ENCODE measurements around the gene LPAR3. TPM values are rescaled to one million over a fixed set of nuclear protein-coding genes. Genes with fewer than 3 reads are reported as not detected.

Gene LPAR3
- total and polyA plus RNA-seq, 2 experiments from 2014 or later = 10.4 to 36.9 TPM

- Histone ChIP-seq H3K36me3 (ENCODE audit: insufficient read depth) (no peaks in the 10 kb centered on the region), H3K27me3 (ENCODE audit: insufficient read depth) (no peaks in the 10 kb centered on the region), H3F3A (replicated peaks; ENCODE audit: low read depth) (no peaks in the 10 kb centered on the region), H3K9me2 (ENCODE audit: insufficient read depth) (no peaks in the 10 kb centered on the region), H2AFZ (no peak overlapping the region), H3K27ac (ENCODE audit: low read depth) (no peak overlapping the region), H3K4me2 (no peak overlapping the region), H3K4me3 (no peak overlapping the region), H4K20me1 (replicated peaks; ENCODE audit: insufficient read depth) (no peaks in the 10 kb centered on the region), H3K79me2 (replicated peaks; ENCODE audit: insufficient read depth) (no peaks in the 10 kb centered on the region), H3K4me1 (ENCODE audit: insufficient read depth) (no peaks in the 10 kb centered on the region; the same call in 1 of the 2 replicates)
- H3K27me3 Mint-ChIP-seq (ENCODE audit: insufficient read depth, low read depth, poor library complexity) = peaks cover 5% of the 10 kb centered on the region
- no peak for TF ChIP-seq ZNF331 (CRISPR knock-in tag; IDR thresholded peaks at IDR 0.05; ENCODE audit: low read depth)
- no peak for TF ChIP-seq ZNF114 (CRISPR knock-in tag; IDR thresholded peaks at IDR 0.05)
- no peak for TF ChIP-seq POLR2AphosphoS5 (IDR thresholded peaks at IDR 0.05; ENCODE audit: low read depth)
- no peak for TF ChIP-seq NANOG (IDR thresholded peaks at IDR 0.05; ENCODE audit: borderline replicate concordance)
- TF ChIP-seq EZH2 (IDR thresholded peaks at IDR 0.05; ENCODE audit: low read depth, unreplicated experiment) = no peak
- no peak for TF ChIP-seq CREB1 (CRISPR knock-in tag; IDR thresholded peaks at IDR 0.05; ENCODE audit: low read depth)
- no peak for TF ChIP-seq ZNF462 (CRISPR knock-in tag; IDR thresholded peaks at IDR 0.05)
- no peak for TF ChIP-seq REST (IDR thresholded peaks at IDR 0.05; ENCODE audit: unreplicated experiment)
- TF ChIP-seq JUNB (IDR thresholded peaks at IDR 0.05; ENCODE audit: unreplicated experiment) = no peak
- no peak for TF ChIP-seq ETS1 (IDR thresholded peaks at IDR 0.05)
- no peak for TF ChIP-seq CTCF (conservative IDR thresholded peaks at IDR 0.05; ENCODE audit: low read depth in 2 of 2)
- no peak overlapping the region for H3K4me3 Mint-ChIP-seq
- H3K36me3 Mint-ChIP-seq (ENCODE audit: low read depth) = no peaks in the 10 kb centered on the region
- peaks cover 8% of the 10 kb centered on the region; the same call in 2 of the 3 replicates for H3K4me1 Mint-ChIP-seq
- H3K9me3 Mint-ChIP-seq = no peaks in the 10 kb centered on the region
- no peak for DNase-seq (ENCODE audit: low spot score)
- no peak overlapping the region for H3K27ac Mint-ChIP-seq
- ATAC-seq = no peak
Observed at GRCh38 chr1:84940481-84940880, 47.5 kb upstream of the LPAR3 start.

Measured in GM23338 (cell line).